Ramos (cell line): ENCODE results near the gene NT5C3A.
"Not testable (repeated sequence)": the region's sequence is repeated elsewhere in the genome, so short reads cannot be mapped to it uniquely, and the experiment has no call there.

Experiments used
- in situ Hi-C: fragments of 300-500 bp; cut with MboI; formaldehyde crosslinking; loops from one replicate; pipeline ENCODE4 v1.14.3; 2022; ENCODE audit warnings: low sequenced_read_pairs; ENCODE audit not compliant: unreplicated experiment

The NT5C3A gene

GRCh38 chr7:33044401-33044718 is 18.2 kb downstream of the NT5C3A start:
- in situ Hi-C loops, result no loop called here

GRCh38 chr7:33043501-33044400 is 18.8 kb downstream of the NT5C3A start:
- in situ Hi-C loops, result no loop called here

GRCh38 chr7:33041631-33042428 is 20.7 kb downstream of the NT5C3A start:
- in situ Hi-C loops, result no loop called here

DNA sequence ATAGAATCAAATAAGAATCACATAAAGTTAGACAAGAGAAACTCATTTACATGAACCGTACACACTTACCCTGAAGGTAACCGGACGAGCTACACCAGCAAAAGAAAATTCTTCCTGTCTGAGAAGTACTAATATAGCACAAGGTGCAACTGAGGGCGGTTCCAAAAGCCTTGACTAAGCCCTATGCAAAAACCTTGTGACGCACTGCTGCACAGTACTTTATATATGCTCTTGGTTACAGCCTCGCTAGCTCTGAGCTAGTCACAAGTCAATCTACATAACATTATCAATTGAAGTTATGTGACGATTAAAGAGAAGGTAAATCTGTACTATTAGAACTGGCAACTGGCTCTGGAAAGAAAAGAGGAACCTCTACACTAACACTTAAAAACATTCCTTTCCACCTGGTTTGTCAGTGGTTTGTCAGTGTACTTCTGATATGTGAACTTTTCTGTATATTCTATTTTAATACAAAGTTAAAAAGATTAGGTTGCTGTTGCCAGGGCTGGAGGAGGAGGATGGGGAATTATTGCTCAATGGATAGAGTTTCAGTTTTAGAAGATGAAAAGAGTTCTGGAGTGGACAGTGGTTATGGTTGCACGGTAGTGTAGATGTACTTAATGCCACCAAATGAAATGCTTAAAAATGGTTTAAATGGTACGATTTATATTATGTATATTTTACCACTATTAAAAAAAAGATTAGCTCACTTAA is 21.6 kb downstream of the NT5C3A start:
- in situ Hi-C loops, result no loop called here

GRCh38 chr7:33039903-33040292 is 22.7 kb downstream of the NT5C3A start:
- in situ Hi-C loops, result no loop called here

DNA sequence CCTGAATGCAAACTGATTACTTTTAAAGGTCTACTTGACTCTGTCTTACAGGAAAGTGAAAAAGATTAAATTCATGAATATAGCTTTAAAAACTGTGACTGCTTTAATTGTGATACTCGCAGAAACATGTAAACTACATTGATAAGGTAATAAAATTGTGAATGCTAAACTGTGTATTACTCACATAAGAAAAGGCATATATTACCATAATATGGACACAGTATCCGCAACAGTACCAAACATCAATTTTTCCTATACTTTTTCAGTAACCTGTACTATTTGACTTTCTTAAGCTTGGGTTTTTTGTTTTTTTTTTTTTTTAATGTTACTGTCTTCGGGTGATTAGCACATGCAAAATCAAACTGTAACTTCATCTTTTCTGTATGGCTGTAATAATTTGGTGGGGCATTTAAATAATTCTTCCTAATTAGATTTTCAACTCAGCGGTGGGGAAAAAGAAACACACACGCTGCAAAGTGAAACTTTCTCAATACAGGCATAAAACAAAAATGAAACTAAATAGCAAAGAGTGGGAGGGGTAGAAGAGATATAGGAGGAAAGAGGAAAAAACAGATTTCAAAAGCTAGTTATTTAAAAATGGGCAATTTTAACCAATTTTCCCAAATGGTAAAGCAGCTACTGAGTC is 23.2 kb downstream of the NT5C3A start:
- in situ Hi-C loops, result no loop called here

DNA sequence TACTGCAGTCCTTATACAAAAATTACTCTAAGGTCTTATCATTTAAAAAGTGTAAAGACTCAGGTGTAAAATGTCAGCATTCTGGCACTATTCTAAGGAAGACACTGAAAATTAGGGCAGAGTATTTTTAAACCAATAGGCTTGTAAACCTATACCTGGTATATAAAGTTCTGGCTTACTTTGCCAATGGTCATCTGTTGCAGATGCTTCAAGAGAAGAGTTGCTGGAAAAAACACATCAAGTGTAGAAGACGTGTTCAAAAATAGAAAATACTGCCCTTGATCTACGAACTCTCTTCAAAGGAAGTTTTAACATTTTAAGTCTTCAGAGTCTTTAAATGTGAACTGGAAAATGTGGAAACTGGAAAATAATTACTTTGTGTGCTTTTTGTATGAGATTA is 23.9 kb downstream of the NT5C3A start:
- in situ Hi-C loops, result no loop called here

- in situ Hi-C loops, result no loop called here
Observed at GRCh38 chr7:33035776-33036175, 26.8 kb downstream of the NT5C3A start.

GRCh38 chr7:33024189-33024757 is 38.3 kb downstream of the NT5C3A start:
- in situ Hi-C loops, result no loop called here

GRCh38 chr7:33012364-33012763 is 50.2 kb downstream of the NT5C3A start:
- in situ Hi-C loops, result no loop called here

GRCh38 chr7:33009734-33010133 is 52.8 kb downstream of the NT5C3A start:
- in situ Hi-C loops, result no loop called here

GRCh38 chr7:33005690-33006089 is 56.9 kb downstream of the NT5C3A start:
- in situ Hi-C loops, result not testable (repeated sequence)

DNA sequence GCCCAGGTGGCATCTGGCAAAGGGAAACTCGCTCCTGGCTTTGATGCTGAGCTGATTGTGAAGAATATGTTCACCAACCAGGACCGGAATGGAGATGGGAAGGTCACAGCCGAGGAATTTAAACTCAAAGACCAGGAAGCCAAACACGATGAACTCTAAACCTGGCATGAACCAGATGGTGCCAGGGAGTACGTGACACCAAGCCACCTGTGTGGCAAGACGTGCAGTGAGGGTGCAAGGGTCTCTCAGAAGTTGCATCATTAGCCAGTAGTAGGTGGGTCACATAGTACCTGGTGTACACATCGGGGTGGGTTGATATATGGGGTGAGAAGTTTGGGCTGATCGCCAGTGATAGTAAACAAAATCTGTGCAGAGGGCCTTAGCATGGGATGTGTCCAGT is 57.4 kb downstream of the NT5C3A start:
- in situ Hi-C loops, result not testable (repeated sequence)

DNA sequence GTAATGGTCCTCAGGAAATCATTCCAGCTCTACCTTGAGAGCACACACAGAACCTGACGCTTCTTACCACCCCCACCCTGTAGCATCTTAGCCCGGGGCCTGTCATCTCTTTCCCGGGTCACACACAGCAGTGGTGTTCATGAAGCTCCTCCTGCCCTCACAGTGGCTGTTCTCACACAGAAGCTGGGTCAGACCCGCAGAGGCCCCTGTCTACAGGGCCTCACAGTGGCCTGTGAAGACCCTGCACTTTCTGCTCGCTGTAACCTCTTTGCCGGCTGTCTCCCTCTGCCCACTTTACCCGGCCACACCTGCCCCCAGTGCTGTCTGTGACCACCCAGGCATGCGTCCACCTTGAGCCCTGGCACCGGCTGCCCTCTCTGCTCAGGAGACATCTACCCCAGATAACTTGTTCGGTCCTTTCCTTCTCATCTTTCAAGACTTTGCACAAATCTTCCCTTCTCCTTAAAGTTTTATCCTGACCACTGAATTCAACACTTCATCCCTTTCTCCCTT is 58.4 kb downstream of the NT5C3A start:
- in situ Hi-C loops, result not testable (repeated sequence)

GRCh38 chr7:33003111-33003510 is 59.5 kb downstream of the NT5C3A start:
- in situ Hi-C loops, result not testable (repeated sequence)

- in situ Hi-C loops, result not testable (repeated sequence)
Observed at GRCh38 chr7:32999380-32999779, 63.2 kb downstream of the NT5C3A start.

GRCh38 chr7:32998361-32999171 is 64.0 kb downstream of the NT5C3A start:
- in situ Hi-C loops, result not testable (repeated sequence)

GRCh38 chr7:32997956-32998355 is 64.6 kb downstream of the NT5C3A start:
- in situ Hi-C loops, result not testable (repeated sequence)

DNA sequence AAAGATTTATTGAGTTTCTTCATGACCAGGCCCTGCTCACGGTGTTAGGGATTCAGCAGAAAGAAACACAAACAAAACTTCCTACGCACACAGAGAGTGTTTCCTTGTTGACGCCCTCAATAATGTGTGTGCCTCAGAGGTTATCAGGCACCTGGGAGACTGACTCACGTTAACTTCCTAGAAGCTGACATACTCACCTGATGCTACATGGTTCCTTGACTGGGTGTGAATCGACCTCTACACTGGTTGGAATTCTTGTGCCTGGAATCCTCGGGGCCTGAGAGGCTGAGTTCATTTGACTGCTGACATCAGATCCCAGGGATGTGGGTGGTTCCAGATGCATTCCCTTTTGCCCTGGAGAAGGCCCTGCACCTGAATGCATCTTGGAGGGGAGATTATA is 69.8 kb downstream of the NT5C3A start:
- in situ Hi-C loops, result not testable (repeated sequence)
